Fibroblast of skin of left quadriceps (primary cell): ENCODE measurements around the gene SYCE3.
"Not testable (repeated sequence)": the region's sequence is repeated elsewhere in the genome, so short reads cannot be mapped to it uniquely, and the experiment has no call there.

Experiments used
- DNase-seq, 2 experiments: peaks; one replicate each; pipeline ENCODE4 v3.0.0-alpha.2; 2013; ENCODE audit warnings: low read depth in 2 of 2

SYCE3 gene

GRCh38 chr22:50562523-50563412 is at the start of gene SYCE3:
Gene SYCE3 (minus strand): TSS chr22:50562919. CDS start chr22:50556405, 6,514 bp downstream.
- peak; percentile 79 to 80 for DNase-seq

GRCh38 chr22:50612168-50612527 is 49.4 kb upstream of the SYCE3 start:
- DNase-seq, result no peak

GRCh38 chr22:50611341-50612060 is 48.8 kb upstream of the SYCE3 start:
- no peak for DNase-seq

- no peak for DNase-seq
Observed at GRCh38 chr22:50610581-50610980, 47.9 kb upstream of the SYCE3 start.

- no peak for DNase-seq
Observed at GRCh38 chr22:50610041-50610451, 47.3 kb upstream of the SYCE3 start.

- no peak for DNase-seq
Observed at GRCh38 chr22:50609599-50609998, 46.9 kb upstream of the SYCE3 start.

- no peak for DNase-seq
Observed at GRCh38 chr22:50608996-50609395, 46.3 kb upstream of the SYCE3 start.

- DNase-seq, result not testable (repeated sequence)
Observed at GRCh38 chr22:50608058-50608840, 45.5 kb upstream of the SYCE3 start.

GRCh38 chr22:50607659-50608020 is 44.9 kb upstream of the SYCE3 start:
- no peak for DNase-seq

- DNase-seq, result no peak
Observed at GRCh38 chr22:50606946-50607658, 44.4 kb upstream of the SYCE3 start.

- DNase-seq, result no peak
Observed at GRCh38 chr22:50606165-50606945, 43.6 kb upstream of the SYCE3 start.

- DNase-seq, result no peak
Observed at GRCh38 chr22:50605613-50606074, 42.9 kb upstream of the SYCE3 start.

GRCh38 chr22:50605002-50605612 is 42.4 kb upstream of the SYCE3 start:
- no peak for DNase-seq

GRCh38 chr22:50604256-50605001 is 41.7 kb upstream of the SYCE3 start:
- DNase-seq, result no peak

GRCh38 chr22:50603511-50604255 is 41.0 kb upstream of the SYCE3 start:
- DNase-seq, result no peak

- no peak for DNase-seq
Observed at GRCh38 chr22:50602338-50602700, 39.6 kb upstream of the SYCE3 start.

- no peak for DNase-seq
Observed at GRCh38 chr22:50601669-50602337, 39.1 kb upstream of the SYCE3 start.

- DNase-seq, result no peak
Observed at GRCh38 chr22:50600967-50601668, 38.4 kb upstream of the SYCE3 start.
